Measurements from ENCODE around the gene CERK.

Gene CERK

DNA sequence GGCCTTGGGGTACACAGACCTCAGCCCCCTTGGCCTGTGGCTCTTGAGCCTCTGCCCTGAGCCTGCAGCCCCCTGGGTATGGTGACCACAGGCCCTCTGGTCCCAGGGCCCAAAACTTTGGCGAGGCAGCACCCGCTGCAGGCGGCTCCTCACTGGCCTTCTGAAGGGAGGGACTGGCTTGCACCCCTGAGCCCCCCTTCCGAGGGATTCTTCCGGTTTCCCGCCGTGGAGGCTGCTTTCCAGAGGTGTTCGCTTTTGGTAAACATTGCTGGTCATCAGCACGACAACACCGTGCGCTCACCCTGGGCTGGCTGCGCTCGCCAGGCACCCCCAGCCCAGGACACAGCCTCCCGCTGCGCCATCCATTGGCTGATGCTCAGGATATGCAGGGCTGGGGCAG, 75.8 kb downstream of the CERK start:
- no peak for DNase-seq (ENCODE audit: low read depth in 2 of 2)

DNA sequence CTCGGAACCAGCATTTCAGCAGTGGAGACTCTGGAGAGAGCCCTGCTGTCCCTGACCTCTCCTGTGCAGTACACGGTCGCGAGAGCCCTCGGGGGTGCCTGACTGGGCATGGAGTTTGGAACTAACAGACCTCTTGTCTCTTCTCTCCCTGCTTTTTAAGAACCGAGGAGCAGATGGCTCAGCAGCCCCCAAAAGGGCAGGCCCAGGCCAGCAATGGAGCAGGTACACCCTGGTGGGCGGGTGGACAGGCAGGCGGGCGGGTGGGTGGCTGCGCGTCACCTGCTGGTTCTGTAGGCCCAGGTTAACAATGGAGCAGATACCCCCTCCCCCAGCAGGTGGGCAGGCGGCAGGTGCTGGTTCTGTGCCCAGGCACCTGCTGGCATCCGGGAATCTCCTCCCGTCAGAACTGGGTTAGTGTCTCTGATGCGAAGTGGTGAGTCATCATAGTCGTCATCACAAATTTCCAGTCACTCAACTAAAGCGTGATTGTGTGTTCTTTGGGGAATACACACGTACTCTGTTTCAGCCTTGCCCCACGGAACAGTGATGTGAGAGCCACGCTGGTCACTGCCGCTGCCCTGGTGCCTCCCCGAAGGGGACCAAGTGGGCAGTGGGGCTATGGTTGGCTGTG, 76.7 kb downstream of the CERK start:
- peak in 1 of 2 donors; percentile 17 for DNase-seq (ENCODE audit: low read depth in 2 of 2)

DNA sequence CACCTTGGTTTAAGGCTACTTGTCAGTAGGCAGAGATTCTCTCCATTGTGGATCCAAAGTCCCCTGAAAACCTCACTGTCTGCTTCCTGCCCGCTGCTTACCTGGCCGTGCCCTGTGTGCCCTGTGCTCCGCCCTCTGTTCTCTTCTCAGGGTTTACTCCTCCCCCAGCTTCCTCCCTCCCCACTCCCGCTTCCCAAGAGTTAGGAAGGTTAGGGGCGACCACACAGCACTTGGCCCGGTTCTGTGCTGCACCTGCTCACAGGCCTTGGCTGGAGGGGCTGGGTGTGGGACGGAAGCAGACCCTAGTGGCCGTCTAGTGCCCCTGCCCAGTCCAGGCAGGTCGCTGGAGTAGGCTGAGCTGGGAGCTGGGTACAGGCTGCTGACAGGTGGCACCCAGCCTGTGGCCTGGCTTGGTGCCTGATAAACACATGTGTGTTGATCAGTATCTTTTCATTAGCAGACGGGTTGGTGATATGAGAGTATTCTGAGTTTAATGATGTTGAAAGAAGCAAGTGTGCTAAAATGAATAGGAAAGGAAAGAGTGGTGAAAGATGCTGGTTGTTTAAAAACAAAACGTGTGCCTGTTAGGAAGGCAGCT, 77.3 kb downstream of the CERK start:
- DNase-seq (ENCODE audit: low read depth in 2 of 2), result no peak

DNA sequence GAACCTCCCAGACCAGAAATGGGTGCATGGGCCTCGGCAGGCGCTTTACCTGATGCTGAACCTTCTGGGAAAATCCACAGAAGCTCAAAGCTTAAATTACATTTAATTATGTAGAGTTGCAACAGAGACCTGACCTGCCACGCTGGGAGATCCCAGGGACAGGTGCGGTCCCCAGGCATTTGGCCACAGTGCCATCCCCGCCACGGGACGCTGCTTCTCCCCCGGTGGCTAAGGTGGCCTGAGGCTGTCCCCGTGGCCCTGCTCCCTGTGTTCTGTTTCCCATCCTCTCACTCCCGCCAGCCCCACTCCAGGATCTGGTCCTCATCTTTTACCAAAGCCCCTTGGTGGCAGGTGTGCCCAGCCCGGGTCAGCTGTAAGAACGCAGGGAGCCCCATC, 78.3 kb downstream of the CERK start:
- DNase-seq (ENCODE audit: low read depth in 2 of 2), result no peak

DNA sequence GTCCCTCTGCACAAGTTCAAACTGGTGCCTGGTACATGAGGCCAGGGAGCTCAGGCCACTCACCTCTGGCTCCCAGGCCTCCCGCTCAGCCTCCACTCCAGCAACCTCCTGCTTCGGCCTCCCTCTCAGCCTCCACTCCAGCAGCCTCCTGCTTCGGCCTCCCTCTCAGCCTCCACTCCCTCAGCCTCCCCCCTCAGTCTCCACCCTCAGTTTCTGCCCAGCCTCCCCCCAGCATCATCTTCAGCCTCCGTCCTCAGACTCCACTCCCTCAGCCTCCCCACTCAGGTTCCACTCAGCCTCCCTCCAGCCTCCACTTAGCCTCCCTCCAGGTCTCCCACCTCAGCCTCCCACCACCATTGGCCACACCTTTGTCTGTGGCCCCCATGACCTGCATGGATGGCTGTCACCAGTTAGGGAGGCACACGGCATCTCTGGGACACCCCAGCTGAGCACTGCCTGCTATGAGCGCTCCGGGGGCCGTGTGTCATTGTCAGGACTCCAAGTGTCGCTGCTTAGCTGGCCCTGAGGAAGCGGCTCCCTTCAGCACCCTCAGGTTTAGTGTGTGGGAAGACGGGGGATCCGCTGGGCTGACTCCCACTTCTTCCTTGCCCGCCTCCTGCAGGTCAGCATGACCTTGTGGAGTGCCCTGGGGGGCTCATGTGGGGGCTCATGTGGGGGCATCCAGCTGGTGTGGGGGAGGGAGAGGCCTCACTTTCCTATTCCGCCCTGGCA, 78.8 kb downstream of the CERK start:
- DNase-seq (ENCODE audit: low read depth in 2 of 2), result no peak

DNA sequence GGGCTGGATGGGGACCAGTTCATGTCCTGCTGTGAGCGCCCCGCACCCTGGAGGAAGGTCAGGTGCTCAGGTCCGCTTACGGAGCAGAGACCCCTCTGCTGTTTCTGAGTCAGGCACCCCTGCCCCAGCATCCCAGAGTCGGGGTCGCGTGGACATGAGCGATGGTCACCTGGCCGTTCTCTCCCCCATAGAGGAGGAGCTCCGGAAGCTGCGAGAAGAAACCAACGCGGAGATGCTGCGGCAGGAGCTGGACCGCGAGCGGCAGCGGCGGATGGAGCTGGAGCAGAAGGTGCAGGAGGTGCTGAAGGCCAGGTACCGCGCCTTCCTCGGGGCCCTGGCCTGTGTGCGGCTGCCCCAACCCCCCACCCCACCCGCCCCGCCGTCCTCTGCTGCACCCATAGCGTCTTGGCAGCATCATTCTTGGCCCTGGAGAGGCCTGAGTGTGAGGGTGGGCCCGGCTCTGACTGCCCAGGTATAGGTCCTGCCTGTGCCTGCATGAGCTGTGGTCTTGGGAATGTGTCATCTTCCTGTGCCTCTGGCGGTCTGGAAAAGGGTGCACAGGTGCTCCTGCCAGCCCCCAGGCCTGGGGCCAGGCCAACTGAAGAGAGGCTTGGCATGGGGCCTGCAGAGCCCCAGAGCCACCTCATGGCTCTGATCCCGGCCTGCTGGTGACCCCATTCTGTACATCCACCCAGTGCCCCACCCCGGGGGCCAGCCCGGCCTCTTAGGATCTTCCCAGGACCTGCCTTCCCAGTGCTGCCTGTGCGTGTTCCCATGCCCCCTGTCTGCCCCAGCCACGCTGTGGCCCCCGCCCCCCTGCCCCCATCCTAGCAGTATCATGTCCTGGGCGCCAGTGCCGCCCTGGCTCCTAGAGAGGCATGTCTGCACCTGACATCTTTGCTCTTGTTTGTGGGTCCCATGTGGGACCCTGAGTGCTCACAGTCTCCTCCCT, 79.8 kb downstream of the CERK start:
- no peak for DNase-seq (ENCODE audit: low read depth in 2 of 2)

DNA sequence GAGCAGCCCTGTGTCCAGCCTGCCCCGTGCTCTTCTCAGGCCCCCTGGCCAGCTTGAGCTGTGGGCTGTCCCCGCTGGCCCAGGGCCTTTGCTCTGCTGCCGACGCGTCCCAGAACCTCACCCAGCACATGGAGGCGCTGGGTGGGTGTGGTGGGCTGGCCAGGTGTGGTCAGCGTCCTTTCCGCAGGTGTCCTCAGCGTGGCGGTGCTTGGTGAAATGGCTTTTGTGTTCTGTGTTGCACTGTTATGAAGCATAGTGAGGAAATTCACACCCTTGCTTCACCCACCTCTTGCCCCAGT, 80.4 kb downstream of the CERK start:
- DNase-seq (ENCODE audit: low read depth in 2 of 2), result no peak

DNA sequence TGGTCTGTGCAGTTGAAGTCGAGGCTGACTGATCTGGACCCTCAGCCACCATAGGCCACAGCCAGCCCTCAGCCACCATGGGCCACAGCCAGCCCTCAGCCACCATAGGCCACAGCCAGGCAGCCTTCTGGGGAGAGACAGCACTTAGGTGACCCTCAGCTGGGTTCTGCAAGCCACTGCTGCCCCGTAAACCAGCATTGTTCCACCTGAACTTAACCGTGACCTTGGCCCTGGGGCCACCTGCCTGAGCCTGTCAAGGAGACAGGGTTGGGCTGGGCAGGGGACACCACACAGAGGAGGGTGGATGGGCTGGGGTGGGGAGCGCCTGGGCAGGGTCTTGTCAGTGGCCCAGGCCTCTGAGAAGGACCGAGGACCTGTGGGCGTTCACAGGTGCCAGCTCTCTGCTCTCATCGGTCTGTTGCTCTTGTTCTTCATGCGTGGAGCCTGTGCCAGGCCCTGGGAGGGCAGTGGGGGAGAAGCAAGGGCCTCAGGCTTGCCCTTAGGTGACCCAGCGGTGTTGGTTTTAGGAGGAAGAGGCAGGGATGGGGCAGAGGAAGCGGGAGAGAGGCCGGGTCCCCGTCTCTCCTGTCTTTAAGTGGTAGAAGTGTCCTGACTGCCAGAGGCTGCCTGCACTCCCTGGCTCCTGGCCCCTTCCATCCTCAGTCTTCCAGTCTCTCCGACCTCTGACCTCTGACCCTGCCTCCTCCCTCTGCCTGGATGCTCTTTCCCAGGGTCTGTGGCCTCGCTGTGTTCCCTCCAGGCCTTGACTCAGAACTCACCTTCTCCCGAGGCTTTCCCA, 81.0 kb downstream of the CERK start:
- DNase-seq (ENCODE audit: low read depth in 2 of 2), result no peak

DNA sequence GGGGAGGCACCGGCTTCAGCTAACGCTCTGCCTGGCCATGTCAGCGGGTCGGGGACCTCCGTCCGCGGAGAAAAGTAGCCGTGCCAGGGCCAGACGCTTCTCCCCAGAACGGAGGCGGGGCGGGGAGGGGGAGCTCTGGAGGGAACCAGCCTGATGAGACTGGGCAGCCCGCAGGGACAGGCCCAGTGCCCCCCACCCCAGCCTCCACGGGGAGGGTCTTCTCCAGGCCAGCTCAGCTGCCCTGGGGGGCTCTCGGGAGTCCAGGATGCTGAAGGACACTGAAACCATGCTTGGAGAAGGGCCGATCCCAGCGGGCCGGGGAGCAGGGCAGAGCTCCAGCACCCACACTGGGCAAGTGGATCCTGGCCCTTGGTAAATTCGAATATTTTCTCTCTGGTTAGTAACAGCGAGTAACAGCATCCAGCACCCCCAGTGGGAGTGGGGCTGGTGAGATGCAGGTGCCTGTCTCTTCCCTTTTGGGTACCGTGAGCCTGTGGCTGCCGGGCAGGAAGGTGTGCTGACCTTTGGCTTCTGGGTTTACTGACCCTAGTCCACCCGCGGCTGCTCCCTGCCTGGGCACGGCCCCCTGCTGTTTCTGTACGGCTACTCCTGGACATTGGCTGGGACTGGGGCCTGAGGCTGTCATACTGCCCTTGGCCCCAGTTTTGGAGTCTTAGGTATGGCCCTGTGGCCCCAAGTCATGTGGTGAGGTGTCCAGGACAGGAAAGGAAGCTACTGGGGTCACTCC, 82.0 kb downstream of the CERK start:
- DNase-seq (ENCODE audit: low read depth in 2 of 2), result no peak

DNA sequence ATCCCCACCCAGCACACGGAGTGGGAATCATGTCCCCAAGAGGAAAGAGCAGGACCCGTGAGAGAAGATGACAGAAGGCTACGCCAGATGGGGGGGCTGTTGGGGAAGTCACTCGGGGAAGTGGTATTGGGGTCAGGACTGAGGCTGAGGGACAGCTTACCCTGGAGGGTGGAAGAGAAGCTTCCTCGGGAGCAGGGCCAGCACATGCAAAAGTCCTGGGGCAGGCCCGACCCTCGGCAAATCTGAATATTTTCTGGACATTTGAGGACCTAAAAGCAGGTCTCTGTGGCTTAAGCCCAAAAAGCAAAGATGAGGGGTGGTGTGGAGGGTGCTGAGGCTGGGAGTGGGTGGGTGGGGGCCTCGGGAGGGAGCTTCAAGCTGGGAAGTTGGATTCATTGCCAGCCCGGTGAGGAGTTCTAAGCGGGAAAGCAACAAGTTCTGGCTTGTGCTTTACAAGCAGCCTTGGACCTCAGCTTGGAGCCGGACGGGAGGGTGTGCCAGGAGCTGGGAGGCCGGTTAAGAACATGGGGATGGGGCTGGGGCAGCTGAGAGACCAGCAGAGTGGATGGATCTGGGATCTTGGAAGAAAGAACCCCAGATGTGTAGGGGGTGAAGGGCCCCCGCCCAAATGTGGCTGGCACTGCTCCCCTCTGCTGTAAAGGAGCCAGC, 83.0 kb downstream of the CERK start:
- no peak for DNase-seq (ENCODE audit: low read depth in 2 of 2)

DNA sequence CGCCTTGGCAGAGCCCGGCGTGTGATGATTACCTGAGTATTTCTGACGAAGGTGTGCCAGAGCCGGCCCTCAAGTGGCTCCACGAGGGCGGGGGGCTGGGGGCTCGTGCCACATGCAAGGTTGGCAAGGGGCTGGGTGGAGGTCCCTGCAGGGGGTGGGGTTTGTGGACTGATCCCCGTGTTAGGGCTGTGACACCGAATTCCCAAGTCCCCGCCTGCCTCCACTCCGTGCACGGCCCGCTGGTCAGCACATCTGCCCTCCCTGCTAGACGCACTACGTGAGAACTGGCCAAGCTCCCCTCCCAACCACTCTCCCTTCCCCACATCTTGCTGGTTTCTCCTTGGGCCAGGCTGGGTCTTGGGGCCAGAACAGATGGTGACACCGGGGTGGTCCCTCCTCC, 83.6 kb downstream of the CERK start:
- no peak for DNase-seq (ENCODE audit: low read depth in 2 of 2)

DNA sequence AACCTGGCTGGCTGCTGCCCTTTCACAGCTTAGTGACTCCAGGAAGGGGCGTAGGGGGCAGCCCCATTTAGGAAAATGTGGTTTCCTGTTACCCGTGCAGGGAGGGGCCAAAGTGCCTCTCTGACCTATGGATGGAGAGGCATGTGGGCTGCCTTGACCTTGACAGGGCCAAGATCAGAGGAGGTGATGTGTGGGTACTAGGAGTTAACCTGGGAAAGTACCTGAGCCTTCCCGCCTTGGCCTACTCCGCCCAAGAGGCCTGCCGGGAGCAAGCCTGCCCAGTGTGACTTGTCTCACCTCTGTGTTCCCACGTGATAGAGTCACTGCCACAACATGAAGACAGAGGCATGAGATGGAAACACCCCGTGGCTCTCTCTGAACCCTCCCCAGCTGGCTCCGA, 84.5 kb downstream of the CERK start:
- DNase-seq (ENCODE audit: low read depth in 2 of 2), result peak; percentile 31 to 57

DNA sequence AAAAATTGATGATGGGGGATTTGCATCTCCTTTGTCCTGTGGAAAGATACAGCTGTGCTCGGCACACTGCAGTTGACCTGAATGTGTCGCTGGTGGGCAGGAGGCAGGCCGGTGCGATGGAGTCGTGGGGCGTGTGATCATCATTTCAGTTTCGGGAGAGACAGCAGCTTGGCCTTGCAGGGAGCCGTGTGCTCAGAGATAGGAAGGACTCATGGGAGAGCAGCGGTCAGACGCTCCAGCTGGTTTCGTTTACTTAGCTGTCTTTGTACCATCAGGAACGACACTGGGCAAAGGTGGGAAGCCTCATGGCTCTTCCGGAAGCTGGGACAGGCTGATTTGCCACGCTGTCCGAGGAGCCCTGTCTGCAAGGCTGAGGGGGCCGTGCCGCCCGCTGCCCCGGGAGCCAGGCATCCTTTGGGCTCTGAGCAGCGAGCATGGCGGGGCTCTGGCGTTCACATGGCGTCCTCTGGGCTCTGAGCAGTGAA, 85.2 kb downstream of the CERK start:
- no peak for DNase-seq (ENCODE audit: low read depth in 2 of 2)

DNA sequence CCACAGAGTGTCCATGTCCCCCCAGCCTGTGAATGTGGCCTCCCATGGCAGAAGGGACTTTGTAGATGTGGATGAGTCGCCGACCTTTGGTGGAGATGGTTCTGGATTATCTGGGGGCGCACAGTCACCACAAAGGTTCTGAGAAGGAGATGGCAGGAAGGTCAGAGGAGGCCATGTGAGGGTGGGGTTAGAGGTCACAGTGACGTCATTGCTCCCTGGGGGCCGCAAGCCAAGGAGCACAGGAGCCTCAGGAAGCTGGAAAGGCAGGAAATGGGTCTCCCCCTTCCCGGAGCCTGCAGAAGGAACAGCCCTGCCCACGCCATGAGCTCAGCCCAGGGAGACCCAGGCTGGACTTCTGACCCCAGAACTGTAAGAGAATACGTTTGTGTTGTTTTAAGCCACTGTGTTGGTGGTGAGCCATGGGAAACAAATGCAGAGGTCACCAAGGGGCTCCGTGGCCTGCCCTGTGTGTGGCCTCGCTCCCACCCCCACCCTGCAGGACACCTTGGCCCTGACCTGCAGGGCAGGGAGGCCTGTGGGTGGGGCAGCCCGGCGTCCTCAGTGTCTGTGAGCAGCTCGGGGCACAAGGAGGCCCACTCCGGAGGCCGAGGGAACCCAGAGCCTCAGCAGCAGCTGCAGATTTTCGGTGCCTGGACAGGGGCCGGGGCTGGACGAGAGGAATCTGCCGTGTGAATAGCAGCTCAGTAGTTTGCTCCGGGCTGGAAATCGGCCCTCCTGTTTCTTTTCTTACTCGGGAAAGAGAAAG, 85.8 kb downstream of the CERK start:
- DNase-seq (ENCODE audit: low read depth in 2 of 2), result peak in 1 of 2 donors; percentile 30

DNA sequence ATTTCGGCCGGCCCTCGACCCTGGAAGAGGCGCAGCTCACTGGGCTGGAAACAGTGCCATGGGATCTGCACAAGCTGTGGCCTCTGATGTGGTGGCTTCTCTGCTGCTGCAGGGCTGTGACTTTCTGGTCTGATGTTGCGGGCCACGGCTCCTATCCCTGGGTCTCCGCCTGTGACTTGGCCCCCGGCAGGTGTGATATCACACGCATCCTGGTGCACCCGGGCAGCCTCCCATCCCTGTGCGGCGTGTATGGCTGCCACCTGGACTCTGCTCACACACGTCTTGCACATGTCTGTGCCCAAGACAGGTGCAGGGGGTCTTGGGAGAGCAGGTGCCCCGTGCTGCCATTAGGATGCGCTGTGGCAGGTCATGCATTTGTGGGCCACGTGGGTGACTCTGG, 86.7 kb downstream of the CERK start:
- DNase-seq (ENCODE audit: low read depth in 2 of 2), result no peak

DNA sequence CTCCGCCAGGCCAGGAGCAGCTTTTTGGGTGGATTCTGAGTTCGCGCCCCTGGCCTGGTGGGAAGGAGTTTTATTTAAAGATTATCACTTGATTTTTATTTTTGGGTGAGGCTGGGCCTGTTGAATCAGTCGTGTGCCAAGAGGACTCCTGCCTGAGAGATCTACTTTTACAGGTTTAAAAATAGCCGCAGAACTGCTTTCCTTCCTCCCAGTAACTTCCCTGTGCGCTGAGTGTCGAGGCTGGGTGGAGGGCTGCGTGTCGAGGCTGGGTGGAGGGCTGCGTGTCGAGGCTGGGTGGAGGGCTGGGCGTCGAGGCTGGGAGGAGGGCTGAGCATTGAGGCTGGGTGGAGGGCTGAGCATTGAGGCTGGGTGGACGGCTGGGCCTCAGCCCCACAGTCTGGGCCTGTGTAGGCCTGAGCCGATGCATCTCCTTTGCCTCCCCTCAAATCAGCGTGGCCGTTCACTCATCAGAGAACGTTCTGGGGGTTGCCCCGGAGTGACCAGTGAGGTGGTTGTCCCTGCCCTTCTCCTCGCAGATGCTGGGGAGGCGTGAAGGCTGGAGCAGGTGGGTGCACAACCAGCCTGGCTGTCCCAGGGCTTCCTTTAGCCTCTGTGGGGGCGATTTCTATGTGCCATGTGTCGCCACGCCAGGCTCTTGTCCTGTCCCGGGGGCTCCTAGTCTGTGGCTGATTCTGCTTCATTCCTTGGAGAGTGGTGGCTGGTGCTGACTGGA, 87.8 kb downstream of the CERK start:
- DNase-seq (ENCODE audit: low read depth in 2 of 2), result no peak

DNA sequence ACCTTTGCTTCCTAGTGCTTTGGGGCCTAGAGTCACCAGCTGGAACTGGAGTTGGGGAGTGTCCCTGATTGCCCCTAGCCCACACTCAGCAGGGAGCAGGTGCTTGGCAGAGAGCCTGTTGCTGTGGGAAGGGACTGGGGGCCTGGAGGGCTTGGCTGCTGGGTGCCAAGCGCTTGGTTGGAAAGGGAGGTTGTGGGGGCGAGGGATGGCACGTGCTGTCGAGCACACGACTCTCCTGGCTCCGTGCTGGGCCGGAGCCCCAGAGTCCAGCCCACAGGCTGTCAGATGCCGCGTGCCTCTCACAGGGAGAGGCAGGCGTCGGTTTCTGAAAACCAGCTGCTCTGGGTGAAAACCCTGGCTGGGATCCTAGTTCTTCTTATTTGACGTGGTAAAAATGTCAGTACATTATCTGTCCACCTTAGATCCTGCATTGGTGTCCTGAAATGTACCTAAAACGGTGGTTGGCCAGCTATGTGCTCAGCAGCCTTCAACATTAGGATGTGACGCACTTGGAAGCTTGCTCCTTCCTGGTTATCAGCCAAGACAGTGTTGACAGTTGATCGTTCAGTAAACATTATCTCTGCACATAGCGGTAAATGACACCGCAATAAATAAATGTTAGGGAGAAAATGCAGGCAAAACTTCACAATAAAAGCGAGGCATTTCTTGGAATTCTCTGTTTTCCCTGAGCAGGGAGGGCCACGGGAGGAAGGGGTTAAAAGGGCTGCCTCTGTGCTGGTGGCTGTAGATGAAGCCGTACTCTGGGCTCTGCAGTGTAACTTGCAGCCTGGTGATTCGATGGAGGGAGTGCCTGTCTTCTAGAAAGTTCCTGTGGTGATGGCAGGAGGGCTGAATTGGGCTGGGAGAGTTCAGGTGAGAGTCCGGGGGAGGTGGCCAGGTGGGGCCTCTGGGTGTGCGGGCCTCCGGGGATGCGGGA, 88.6 kb downstream of the CERK start:
- DNase-seq (ENCODE audit: low read depth in 2 of 2), result no peak
